Epithelial cell of proximal tubule (primary cell): ENCODE results near the gene KRT15. TPM values are rescaled to one million over a fixed set of nuclear protein-coding genes. Genes with fewer than 3 reads are reported as not detected.

Experiments
- DNase-seq: peaks from one replicate; pipeline ENCODE4 v3.0.0-alpha.2; 2011; ENCODE audit warnings: low read depth
- H3K4me3 ChIP-seq: 2 replicates; pipeline ENCODE4 v1.5.1; 2011; ENCODE audit warnings: low read depth, mild to moderate bottlenecking, low read length
- total RNA-seq: library from RNA; depleted of rRNA; stranded (reverse); fragments of >200 nt; gene quantifications from 2 replicates; pipeline ENCODE4 v1.2.3, GENCODE V29; 2015
- TF ChIP-seq, protein P1 (sequence below): conservative IDR thresholded peaks from 2 replicates; pipeline ENCODE4 v1.5.1; 2012; ENCODE audit warnings: low read depth, mild to moderate bottlenecking, low read length

The KRT15 gene
- total RNA-seq, 1 donor from 2014 or later: 4.6 TPM

DNA sequence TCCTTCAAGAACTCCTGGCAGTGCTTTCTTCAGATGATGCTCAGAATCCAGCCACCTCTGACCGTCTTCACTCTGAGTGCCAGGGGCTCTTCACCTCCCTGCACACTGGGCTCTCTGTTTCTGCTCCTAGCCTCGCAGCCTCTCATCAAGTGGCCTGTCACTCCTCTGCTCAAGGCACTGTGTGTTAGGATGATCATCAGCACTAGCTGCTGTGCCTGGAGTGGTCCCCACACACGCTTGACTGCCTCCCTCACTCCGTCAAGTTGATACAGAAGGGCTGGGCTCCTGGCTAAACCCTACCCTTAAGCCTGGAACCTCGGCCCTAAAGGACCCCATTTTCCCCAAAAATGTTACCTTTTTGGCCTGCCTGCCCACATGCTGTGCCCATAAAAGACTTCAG is 37.6 kb upstream of the KRT15 start:
- no peak for DNase-seq
- TF ChIP-seq, protein P1, sequence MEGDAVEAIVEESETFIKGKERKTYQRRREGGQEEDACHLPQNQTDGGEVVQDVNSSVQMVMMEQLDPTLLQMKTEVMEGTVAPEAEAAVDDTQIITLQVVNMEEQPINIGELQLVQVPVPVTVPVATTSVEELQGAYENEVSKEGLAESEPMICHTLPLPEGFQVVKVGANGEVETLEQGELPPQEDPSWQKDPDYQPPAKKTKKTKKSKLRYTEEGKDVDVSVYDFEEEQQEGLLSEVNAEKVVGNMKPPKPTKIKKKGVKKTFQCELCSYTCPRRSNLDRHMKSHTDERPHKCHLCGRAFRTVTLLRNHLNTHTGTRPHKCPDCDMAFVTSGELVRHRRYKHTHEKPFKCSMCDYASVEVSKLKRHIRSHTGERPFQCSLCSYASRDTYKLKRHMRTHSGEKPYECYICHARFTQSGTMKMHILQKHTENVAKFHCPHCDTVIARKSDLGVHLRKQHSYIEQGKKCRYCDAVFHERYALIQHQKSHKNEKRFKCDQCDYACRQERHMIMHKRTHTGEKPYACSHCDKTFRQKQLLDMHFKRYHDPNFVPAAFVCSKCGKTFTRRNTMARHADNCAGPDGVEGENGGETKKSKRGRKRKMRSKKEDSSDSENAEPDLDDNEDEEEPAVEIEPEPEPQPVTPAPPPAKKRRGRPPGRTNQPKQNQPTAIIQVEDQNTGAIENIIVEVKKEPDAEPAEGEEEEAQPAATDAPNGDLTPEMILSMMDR: no peak
- no peak overlapping the region for H3K4me3 ChIP-seq

DNA sequence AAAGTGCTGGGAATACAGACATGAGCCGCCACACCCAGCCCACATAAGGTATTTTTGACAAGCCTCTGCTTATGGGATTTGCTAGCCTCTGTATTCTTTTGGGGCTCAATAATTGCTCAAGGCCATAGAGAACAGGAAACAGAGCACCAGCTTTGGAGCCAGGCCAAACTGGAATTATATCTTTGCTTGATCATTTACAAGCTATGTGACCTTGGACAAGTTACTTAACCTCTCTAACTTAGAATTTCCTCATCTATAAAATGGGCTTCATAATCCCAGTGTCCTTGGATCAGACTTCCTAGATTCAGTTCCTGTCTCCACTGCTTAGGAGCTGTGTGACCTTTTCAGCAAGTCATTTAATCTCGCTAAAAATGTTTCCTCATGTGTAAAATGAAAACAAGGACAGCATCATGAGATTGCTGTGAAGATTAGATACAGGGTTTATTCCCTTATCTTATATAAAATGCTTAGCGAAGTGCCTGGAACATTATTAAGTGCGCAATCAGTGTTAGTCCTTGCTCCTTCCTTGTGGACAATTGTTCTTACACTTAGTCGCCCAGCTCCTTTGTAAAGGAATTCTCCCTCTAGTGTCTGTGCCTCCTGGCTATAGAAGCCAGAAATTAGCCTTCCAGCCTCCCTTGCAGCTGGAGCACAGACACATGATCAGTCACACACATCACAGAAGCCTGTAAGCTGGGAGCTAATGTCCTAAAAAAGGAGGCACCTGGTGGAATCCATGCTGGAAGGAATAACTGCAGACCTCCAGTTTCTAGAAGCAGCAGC is 36.6 kb upstream of the KRT15 start:
- DNase-seq: no peak
- TF ChIP-seq, protein P1: no peak
- H3K4me3 ChIP-seq: no peak overlapping the region

DNA sequence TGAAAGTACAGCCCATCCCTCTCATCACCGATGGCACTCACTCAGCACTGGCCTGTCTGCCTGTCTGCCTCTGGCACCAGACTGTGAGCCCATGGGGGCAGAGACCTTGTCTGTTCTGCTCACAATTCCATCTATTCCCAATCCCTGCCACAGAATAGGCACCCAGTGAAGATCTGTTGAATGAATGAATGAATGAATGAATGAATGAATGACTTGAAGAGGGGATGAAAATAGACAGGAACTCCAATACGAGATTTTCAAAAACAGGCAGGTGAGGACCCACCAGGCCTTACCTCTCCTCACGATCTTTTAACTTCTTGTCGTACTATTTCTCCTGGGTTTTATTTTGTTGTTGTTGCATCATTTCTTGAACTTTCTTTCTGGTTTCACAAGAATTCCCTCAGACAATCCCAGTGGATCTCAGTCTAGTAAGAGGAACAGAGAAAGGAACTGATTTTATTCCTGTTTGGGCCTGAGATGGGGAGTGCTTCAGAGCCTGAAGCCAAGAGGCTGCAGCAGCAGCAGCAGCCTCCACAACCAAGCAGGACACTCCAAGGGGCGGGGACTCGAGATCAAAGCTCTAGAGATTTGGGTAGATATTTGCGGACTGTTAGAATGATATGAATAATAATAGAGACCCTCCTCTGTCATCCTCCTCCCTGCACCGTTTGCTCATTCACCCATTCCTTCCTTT is 35.4 kb upstream of the KRT15 start:
- TF ChIP-seq, protein P1: no peak
- no peak for DNase-seq
- no peak overlapping the region for H3K4me3 ChIP-seq

DNA sequence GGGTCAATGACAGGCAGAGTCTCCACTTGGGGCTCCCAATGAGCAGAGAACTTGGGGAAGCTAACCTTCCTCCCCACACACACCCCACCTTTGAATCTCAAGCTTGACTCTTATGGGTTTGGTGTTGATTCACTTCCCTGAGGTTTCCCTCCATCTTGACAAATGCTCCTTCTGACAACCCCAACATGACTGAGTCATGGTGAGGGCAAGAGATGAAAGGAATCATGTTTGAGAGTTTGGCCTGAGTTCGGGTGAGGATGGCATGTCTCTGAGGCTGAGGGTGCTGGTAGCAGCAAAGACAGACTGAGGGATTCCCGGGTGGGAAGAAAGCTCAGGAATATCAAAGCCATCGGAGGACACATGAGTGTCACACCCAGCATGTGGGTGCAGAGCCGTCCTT is 34.5 kb upstream of the KRT15 start:
- DNase-seq: no peak
- TF ChIP-seq, protein P1: no peak
- H3K4me3 ChIP-seq: no peak overlapping the region

DNA sequence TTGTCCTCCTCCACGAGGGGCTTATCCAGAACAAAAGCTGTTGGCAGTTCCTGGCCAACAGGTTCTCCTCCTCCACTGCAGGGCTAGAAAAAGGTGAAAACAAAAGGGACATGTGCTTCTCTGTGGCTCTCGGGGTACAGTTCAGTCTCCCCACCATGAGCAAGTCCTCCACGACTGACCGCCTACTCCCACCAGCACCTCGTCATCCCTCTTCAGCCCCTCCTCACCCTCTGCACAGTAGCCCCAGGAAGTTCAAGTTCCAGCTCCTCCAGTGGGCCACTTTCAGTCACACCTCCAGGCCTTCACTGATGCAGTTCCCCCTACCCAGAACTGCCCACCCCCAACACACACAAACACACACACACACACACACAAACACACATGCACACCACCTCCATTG is 33.8 kb upstream of the KRT15 start:
- no peak overlapping the region for H3K4me3 ChIP-seq
- TF ChIP-seq, protein P1: no peak
- no peak for DNase-seq

DNA sequence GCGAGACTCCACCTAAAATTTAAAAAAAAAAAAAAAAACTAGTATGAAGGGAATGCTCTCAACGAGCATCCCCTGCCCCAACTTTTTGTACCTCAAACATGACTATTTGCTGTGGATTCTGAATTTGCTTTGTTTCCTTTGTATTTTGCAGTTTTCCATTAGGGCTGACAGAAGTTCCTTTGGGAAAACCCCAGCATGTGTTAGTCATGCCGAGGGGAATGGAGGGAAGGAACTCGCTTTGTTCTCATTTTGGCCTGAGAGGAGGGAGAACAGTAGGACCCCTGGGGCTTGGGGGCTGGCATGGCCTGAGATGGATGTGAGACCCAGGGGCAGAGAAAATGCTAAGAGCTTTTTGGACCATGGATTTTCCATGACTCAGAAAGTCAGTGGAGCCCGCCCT is 32.7 kb upstream of the KRT15 start:
- no peak overlapping the region for H3K4me3 ChIP-seq
- DNase-seq: no peak
- TF ChIP-seq, protein P1: no peak

DNA sequence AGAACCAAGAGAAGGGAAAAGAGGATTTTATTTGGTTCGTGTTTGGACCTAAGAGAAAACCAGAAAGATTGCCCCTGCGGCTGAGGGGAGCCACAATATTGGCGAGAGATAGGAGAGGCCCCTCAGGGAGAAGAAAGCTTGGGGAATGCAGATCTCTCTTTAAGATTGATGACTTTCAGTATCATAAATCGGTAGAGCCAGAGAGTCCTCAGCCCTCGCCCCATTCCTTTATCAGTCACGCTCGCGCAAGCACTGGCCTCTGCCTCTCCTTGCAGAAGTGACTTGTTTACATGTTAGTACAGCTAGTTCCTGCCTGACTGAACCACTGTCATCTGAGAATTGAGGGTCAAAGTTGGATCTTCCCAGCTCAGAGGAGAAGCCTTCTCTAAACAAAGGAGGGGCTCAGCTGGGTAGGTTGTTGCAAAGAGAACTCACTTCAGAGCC is 30.9 kb upstream of the KRT15 start:
- no peak overlapping the region for H3K4me3 ChIP-seq
- TF ChIP-seq, protein P1: no peak
- no peak for DNase-seq
